ENCODE measurements around the gene SELENOM.

GRCh38 chr22:31143038-31143437, 35.7 kb upstream of the SELENOM start:
- TF ChIP-seq POLR2A (IDR thresholded peaks at IDR 0.05; ENCODE audit: low read length): no peak
- no peak for TF ChIP-seq GATA1 (IDR thresholded peaks at IDR 0.05; ENCODE audit: low read depth, low read length)

Data from erythroblast (primary cell).